GM21737 (cell line): Measurements from ENCODE around the gene FBXL19.
"Not testable (repeated sequence)": the region's sequence is repeated elsewhere in the genome, so short reads cannot be mapped to it uniquely, and the experiment has no call there.

Experiments used
- ATAC-seq: cut with Tn5 transposase; IDR thresholded peaks from one replicate; pipeline ENCODE4 v1.9.1; 2021; ENCODE audit warnings: mild to moderate bottlenecking, moderate library complexity; ENCODE audit not compliant: unreplicated experiment

Gene FBXL19

DNA sequence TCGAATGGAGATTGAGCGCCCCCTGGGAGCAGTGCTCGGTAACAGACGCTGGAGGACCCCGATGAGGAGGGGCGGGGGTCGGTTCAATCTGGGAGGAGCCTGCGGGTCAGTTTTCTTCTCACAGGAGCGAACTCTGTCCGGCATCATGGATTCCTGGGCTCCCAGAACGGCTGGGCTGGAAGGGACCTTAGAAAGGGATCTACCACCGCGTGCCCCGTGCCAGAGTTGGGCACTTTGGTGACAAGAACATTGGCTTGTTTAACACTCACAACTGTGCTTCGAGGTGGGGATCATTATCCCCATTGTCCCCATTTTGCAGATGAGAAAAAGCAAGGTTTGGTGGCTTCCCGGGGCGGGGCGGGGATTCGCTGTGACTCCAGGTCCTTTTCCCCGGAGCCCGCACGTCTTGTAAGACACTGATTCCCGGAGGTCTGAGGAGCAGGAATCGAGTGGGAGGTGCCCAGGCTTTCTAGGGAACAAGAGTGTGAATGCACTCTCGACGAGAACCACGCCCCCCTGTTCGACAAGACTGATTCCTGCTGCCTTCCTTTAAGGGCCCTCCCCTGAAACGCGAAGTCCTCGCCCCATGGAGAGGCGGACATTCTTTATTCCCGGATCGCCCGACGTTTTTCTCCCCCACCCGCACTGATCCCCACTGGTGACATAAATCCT lies 1.5 kb upstream of the FBXL19 start:
- no peak for ATAC-seq

DNA sequence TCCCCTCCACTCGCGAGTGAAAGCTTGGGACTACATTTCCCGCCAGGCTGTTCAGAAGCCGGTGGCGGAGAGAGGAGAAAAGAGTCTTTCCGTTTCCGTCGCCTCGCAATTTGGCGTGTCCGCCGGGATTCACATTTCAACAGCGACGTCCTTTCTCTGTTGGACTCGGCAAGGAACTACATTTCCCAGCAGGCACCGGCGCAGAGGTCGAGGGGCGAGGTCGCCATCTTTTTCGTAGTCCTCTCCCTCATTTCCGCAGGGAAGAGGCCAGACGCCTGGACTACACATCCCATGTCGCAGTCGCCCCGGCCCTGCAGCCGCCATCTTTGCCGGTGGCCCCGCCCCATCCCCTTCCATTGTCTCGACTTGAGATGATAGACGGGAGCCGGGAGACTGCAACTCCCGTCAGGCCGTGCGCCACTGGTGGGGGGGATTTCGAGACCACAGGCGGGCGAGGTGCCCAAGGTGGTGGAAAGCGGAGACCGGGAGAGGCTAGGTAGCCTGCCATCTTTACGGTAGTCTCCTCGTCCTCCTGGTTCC lies 882 bp upstream of the FBXL19 start:
- ATAC-seq = peak; percentile 69

DNA sequence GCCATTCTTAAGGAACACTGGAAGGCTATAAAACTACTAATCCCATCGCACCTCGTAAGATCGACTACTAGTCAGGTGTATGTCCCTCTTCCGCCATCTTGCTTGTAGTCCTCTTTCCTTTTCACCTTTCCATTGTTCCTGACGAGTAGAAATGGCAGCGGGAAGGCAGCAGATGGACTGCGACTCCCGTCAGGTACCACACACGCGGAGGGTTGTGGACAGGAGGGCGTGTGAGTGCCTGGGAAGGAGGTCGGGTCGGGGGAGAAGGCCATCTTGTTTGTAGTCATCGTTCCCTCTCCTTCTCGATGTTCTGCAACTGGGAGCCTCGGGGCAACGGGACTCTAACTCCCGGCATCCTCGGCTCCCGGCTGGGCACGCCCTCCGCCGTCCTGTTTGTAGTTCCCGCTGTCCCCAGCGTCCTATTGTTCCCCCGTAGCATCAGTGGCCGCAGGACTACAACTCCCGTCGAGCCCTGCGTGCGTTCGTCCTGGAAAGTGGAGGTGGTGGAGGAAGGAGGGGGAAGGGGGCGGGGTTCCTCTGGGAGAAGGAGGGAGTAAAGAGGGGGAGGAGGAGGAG lies 324 bp upstream of the FBXL19 start:
- peak; percentile 61 for ATAC-seq

DNA sequence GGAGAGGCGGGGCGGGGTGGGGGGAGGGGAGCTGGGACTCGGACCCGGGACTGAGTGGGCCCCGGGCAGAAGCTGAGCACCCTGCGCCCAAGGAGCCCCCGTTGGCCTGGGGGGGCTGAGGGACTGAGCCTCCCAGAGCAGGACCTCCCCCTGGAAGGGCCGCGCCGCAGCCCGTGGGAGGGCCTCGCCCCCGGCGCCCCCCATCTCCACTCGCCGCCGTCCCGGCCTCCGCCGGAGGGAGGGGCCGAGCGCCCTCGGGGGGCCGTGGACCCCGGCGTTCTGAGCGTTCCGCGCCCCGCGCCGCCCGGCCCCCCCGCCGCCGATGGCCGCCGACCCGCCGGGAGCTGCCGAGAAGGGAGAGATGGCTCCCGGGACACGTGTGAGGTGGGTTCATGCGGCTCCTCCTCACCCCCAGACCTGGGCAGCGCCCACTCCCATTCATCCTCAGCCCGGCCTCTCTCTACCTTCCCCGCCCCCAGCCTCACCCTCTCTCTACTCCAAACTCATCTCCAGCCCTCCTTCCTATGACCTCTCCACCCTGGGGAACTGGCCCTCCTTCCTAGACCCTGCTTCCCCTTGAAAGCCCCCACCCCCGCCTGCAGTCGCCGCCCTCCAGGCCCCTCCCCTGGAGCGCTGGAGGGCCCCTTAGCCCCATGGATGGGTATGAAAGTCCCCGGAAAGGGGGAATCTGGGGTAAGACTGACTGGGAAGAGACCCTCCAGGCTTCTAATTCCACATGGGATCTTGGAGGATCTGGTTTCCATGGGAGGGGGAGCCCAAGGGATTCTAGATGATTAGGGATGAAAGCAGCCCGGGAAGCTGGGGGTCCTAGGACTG lies 922 bp downstream of the FBXL19 start:
- no peak for ATAC-seq

DNA sequence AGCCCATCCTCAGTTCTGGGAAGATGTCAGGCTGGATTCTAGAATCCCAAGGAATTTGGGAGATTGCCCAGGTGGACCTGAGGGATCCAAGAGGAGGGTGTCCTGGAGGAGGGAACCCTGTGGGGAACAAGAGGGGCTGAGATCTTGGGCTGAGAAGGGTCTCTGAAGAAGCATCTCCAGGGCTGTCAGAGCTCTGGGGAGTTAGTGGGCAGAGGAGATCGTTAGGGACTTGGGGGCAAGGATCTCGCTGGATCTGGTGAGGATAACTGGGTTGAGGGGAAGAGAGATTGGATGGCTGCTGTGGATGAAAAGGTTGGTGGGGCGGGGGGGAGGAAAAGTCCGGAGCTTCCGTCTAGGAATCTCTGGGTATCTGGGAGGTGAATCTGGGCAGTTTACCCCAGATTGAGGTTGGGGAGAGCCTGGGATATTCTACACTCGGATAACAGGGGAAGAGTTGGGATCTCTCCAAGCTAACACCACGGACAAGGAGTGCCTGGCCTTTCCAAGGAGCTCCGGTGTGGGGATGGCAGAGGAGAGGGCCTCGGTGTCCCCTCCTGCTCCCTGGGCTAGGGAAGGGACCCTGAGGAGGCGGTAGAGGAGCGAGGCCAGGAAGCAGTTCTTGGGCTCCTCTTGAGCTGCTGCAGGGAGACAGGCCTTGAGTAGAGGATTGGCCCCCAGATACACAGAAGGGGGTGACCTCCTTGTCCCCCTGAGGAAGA lies 1.7 kb downstream of the FBXL19 start:
- ATAC-seq = no peak

DNA sequence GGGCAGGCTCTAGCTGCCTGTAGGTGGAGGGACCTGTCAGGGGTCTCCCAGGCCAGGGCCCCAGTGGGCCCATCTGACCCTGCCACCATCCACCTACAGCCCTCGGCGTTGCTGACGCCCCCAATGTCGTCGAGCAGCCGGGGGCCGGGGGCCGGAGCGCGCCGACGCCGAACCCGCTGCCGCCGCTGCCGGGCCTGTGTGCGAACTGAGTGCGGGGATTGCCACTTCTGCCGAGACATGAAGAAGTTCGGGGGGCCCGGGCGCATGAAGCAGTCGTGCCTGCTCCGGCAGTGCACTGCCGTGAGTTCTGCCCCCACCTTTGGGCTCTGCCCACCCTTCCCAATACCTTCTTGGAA lies 2.2 kb downstream of the FBXL19 start:
- ATAC-seq = no peak

DNA sequence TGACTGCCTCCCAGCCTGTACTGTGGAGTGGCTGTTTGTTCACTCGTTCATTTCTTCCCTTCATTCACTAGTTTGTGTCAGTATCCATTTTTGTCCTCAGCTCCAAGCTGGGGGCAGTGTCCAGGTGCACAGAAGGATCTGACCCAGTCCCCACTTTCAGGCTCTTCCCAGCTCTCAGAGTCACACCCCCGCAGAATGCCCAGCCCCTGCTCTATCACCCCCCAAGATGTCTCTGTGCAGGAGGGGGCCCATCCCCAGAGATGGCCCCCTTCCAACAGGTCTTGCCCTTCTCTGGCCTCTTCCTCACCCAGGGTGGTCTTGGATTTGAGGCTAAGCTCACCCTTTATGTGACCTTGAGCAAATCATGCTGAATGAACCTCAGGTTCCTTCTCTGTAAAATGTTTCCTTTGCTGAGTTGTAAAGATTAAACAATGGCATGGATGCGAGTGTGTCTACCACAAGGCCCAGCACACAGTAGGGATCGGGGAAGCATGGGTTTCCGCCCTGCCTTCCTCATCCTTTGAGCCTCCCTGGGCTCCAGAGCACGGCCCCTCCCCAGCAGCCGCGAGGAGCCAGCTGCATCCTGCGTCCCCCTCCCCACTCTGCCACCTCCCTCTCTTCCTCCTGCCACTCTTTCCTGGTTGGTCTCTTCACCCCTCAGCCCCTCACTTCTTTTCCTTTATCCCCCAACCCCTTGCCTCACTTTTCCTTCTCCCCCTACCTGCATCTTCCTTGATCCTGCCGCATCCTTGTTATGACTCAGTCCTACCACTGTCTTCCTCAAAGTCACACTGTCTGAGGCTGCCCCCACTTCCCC lies 2.8 kb downstream of the FBXL19 start:
- no peak for ATAC-seq

DNA sequence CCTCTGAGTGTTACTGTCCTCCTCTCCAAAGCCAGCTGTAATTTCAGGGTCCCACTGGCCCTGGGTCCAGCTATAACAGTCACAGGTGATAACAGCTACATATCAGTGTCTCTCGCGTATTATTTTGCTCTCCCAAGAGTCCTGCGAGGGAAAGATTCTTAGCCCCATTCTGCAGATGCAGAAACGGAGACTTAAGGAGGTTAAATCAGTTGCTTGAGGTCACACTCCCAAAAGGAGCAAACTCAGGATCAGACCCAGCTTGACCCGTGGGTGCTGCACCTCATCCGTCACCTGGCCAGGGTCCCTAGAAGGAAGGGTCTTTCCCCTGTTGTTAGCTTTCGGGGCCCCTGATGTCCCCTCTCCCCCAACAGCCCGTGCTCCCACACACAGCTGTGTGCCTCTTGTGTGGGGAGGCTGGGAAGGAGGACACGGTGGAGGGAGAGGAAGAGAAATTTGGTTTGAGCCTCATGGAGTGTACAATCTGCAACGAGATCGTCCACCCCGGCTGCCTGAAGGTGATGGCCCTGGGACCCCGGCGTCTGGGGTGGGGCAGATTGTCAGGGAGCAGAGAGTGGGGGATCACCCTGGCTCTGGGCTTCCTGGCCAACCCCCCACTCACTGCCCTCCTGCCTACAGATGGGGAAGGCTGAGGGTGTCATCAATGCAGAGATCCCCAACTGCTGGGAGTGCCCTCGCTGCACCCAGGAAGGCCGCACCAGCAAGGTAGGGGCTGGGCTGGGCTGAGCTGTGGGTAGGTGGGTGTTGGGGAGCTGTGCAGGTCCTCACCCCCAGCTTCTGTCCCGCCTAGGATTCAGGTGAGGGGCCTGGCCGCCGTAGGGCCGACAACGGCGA lies 3.8 kb downstream of the FBXL19 start:
- ATAC-seq = no peak

DNA sequence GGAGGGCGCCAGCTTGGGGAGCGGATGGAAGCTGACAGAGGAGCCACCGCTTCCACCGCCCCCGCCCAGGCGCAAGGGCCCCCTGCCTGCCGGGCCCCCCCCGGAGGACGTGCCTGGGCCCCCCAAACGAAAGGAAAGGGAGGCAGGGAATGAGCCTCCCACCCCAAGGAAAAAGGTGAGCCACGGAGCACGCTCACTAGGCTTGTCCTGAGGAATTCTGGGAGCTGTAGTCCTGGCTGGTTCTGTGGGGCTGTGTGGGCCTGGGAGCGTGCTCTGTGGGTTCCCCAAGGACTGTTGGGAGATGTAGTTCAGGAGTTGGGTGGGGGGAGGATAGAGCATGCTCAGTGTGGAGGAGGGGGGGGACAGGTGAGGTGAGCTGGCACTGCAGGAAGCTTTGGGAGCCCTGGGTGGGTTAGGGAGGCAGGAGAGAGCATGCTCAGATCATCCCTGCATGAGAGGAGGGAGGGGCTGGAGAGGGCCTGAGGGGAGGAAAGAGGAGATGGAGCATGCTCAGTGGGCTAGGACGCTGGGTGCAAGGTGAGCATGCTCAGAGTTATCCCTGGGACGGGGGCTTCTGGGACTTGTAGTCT lies 4.5 kb downstream of the FBXL19 start:
- ATAC-seq = no peak

DNA sequence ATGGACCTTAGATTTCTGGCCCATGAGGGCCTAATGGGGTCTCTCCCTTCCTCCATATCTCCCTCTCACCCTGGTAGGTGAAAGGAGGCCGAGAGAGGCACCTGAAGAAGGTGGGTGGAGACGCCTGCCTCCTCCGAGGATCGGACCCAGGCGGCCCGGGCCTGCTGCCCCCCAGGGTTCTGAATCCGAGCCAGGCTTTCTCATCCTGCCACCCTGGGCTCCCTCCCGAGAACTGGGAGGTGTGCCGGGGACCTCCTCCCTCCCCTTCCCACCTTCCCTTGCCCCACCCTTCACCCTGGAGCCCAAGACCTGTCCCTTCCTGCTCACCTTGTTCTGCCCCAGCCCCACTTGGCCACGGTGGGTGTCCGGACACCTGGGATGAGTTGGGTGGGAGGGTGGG lies 5.0 kb downstream of the FBXL19 start:
- no peak for ATAC-seq

DNA sequence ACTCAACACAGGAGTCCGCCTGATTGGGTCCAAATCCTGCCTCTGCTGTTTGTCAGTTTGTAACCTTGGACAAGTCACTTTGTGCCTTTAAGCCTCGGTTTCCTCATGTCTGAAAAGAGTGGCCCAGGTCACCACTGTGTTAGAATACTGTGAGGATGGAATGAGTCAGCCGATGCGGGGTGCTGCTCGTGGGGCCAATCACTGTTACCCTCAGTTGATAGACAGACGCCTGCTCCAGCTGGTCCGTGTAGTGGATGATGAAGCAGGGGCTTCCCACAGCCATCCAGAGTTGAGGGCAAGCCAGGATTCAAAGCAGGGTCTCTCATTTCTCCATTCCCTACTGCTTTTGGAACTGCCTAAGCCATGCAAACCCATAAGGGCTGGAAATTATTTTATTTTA lies 5.8 kb downstream of the FBXL19 start:
- no peak for ATAC-seq

DNA sequence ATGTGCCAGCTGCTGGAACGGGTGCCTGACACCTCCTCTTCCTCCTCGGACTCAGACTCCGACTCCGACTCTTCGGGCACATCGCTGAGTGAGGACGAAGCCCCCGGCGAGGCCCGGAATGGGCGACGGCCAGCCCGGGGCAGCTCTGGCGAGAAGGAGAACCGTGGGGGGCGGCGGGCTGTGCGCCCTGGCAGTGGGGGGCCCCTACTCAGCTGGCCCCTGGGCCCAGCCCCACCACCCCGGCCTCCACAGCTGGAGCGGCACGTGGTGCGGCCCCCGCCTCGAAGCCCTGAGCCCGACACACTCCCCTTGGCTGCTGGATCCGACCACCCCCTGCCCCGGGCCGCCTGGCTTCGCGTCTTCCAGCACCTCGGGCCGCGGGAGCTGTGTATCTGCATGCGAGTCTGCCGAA lies 6.8 kb downstream of the FBXL19 start:
- no peak for ATAC-seq

DNA sequence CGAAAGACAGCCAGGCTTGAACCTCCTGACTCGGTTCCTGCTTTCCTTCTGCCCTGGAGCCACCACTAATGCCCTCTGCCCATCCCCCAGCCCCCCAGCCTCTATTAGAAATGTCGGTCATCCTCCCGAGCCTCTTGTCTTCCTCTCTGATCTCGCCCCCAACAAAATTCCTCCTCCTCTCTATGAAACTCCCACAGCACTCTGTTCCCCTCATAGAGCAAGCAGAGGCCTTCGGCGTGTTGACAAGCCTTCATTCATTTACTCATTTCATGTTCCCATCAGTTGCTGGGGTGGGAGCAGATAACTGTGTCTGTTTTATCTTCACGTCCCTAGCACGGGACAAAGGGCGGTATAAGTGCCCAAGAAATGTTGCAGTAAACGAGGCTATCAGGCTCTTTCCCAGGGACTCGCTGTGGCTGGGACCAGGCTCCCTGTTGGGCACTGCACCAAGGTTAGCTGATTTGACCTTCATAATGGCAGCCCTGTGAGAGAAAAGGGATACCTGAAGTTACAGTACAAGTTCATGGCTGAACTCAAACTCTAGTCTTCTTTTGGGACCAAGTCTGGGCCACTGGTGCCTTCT lies 7.8 kb downstream of the FBXL19 start:
- ATAC-seq = no peak

DNA sequence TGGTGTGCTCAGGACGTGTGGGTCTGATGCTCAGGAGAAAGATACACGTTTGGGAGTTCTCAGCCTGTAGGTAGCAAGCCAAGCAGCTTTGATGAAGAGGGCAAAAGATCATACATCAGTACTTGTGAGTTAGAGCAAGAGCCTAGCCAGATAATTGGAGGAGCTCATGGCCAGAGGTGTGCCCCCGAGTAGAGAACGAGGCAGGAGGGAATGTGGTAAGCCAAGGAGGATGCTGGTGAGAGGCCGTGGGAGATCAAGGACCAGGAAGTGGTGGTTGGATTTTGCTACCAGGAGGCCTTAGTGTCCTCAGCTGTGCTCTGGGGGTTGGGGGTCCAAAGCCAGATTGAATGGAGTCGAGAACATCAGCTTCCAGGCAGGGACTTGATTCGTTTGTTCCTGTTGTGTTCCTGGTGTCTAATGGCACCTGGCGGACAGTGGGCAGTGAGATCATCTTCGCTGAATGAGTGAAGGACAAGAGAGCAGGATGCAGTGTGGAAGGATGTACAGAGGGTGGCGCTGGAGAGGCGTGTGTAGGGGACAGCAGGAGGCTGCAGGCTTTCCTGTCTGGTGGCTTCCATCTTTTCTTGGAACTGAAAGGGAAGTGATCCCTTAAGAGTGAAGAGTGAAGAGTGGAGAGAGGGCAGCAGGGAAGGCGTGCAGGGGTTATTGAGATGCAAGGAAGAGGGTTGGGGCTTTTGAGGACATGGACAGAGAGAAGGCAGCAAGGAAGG lies 11.6 kb downstream of the FBXL19 start:
- no peak for ATAC-seq

DNA sequence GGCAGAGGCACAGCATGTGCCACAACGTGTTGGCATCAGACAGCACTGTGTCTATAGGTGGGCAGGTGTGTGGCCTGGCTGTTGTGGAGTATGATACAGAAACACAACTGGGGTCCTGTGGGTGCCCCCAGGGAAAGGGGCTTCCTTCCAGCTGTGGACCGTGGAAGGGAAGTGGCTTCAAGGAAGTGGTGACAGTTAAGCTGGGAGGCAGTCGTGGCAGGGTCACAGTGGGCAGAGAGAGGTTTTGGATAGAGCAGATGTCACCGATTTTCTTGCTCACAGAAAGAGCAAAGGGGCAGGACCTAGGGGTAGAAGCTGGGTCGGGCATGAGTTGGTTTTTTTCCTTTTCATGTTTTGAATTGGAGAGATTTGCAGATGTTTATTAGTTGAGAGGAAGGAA lies 14.3 kb downstream of the FBXL19 start:
- ATAC-seq = no peak

DNA sequence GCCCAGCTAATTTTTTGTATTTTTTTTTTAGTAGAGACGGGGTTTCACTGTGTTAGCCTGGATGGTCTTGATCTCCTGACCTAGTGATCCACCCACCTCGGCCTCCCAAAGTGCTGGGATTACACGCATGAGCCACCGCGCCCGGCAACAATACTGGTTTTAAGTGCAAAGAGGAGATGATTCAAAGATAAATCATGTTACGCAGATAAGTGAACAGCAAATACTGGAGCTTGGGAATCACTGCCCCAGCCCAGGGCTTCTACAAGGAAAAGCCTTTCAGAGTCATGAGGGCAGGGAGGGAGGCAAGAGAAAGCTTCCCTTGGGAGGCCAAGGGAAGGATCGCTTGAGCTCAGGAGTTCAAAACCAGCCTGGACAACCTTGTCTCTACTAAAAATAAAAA lies 16.2 kb downstream of the FBXL19 start:
- ATAC-seq = not testable (repeated sequence)

DNA sequence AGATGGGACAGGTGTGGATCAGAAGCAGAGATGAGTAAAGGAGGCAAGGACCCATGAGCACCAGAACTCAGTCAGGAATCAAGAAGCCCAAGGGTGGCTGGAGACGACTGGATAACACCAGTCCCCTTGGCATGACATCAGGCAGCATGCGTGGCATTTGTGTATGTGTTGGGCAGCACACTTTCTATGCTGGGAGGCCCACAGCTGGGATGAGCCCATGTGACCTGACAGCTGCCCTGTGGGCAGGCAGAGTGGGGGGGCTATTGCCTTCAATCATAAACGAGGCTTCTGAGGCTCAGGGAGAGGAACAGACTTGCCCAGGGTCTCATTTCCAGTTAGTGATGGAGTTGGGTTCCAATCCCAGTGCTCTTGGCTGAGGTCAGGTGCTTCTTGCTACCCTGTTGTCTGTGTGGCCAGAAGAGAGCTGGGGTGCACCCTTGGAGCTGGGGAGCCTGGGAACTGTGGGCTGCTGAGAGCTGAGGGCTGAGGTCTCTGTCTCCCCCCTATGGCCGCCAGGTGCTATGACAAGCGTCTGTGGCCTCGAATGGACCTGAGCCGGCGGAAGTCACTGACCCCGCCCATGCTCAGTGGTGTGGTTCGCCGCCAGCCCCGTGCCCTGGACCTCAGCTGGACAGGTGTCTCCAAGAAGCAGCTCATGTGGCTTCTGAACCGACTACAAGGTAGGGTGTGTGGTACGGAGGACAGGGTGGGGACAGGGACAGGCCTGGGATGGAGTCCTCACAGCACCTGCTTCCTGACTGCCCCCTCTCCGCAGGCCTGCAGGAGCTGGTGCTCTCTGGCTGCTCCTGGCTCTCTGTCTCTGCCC lies 18.4 kb downstream of the FBXL19 start:
- peak; percentile 78 for ATAC-seq
